Measurements from ENCODE around the gene LHX8.

The LHX8 gene

DNA sequence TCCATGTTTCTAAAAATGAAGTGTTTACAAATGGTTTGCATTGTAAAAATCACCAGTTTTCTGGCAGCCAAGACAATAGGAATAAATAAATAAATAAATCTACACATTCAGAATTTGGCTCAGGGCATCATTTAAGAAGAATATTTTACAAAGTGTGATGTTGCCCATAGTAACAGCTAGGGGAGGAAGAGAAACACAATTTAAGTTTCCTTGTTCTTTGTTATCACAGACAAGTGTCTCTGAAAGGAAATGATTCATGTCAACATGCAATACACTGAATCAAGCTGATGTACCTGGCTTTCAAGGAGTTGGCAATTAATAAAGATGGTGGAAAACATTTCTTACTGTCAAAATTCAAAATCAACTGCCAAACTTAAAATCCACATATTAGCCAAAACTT is 74.7 kb downstream of the LHX8 start:
- DNase-seq: no peak
